Cardiac fibroblast (primary cell): ENCODE measurements around the gene GRN.
"Not testable (repeated sequence)": the region's sequence is repeated elsewhere in the genome, so short reads cannot be mapped to it uniquely, and the experiment has no call there.

Experiments
- DNase-seq, 2 donors: peaks; one replicate each; pipeline versions ENCODE4 v3.0.0 to v3.0.0-alpha.2; 2010; ENCODE audit warnings: low read depth in 2 of 2
- H3K4me3 ChIP-seq, 2 donors: replicated peaks in 1 of 2; 1 replicate in 1 of 2; 2 replicates in 1 of 2; pipeline ENCODE4 v1.5.1; 2011; ENCODE audit warnings: low read depth in 2 of 2, low read length in 2 of 2, mild to moderate bottlenecking in 2 of 2, moderate library complexity in 1 of 2
- TF ChIP-seq, protein P1 (sequence below): IDR thresholded peaks from one replicate; pipeline ENCODE4 v1.5.1; 2011; ENCODE audit warnings: low read depth, mild to moderate bottlenecking, low read length, inconsistent platforms

Gene GRN

DNA sequence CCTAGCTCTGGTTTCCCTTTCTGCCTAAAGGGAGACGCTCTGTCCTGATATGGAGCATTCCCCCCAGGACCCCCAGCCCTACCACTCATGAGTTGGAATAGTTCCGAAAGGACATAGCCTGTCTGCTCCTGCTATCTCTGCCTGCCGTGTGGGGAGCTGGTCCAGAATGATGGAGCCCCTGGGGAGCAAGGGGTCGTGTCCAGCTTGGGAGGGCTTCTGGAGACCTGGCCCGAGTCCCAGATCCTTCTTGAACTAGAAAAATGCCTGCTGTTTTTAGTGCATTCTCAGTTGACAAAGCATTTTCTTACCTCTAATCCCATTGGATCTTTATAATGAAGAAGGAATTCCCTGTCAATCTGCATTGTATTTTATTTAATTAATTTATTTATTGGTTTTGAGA, 9.1 kb upstream of the GRN start:
- DNase-seq: no peak
- no peak overlapping the region for H3K4me3 ChIP-seq
- TF ChIP-seq, protein P1, sequence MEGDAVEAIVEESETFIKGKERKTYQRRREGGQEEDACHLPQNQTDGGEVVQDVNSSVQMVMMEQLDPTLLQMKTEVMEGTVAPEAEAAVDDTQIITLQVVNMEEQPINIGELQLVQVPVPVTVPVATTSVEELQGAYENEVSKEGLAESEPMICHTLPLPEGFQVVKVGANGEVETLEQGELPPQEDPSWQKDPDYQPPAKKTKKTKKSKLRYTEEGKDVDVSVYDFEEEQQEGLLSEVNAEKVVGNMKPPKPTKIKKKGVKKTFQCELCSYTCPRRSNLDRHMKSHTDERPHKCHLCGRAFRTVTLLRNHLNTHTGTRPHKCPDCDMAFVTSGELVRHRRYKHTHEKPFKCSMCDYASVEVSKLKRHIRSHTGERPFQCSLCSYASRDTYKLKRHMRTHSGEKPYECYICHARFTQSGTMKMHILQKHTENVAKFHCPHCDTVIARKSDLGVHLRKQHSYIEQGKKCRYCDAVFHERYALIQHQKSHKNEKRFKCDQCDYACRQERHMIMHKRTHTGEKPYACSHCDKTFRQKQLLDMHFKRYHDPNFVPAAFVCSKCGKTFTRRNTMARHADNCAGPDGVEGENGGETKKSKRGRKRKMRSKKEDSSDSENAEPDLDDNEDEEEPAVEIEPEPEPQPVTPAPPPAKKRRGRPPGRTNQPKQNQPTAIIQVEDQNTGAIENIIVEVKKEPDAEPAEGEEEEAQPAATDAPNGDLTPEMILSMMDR: no peak

DNA sequence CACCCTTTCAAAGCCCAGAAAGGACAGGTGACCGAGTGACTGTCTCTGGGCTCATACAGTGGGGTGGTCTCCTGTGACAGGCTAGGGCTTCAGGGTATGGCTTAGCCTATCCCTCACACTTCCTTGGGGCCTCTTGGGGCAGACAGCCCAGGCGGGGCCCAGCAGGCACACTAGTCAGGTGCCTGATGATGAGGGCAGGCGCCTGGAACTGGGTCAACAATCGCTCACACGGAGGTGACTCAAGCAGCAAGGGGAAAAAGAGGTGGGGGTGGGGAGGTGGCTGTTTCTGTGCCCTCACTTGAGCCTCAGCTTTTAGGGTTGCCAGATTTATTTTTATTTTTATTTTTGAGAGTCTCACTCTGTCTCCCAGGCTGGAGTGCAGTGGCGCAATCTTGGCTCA, 6.4 kb upstream of the GRN start:
- no peak overlapping the region for H3K4me3 ChIP-seq
- TF ChIP-seq, protein P1: no peak
- DNase-seq: no peak

DNA sequence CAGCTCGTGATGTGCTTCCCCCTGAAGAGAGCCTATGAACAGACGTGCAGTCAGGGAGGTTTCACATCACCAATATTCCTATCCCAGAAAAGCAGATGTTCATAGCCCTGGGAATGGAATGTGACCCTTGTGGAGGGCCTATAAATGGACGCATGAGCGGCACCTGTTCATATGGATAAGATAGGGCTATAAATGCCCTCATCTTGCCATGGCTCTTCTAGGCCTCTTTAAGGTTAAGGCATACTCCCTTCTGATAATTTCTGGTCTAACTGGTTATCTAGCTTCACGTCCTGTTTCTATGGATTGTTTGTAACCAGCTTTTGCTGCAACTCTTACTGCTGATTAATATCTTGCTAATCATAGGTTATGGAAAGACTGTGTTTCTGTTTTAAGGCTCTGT, 4.5 kb upstream of the GRN start:
- DNase-seq, H3K4me3 ChIP-seq: not testable (repeated sequence)

DNA sequence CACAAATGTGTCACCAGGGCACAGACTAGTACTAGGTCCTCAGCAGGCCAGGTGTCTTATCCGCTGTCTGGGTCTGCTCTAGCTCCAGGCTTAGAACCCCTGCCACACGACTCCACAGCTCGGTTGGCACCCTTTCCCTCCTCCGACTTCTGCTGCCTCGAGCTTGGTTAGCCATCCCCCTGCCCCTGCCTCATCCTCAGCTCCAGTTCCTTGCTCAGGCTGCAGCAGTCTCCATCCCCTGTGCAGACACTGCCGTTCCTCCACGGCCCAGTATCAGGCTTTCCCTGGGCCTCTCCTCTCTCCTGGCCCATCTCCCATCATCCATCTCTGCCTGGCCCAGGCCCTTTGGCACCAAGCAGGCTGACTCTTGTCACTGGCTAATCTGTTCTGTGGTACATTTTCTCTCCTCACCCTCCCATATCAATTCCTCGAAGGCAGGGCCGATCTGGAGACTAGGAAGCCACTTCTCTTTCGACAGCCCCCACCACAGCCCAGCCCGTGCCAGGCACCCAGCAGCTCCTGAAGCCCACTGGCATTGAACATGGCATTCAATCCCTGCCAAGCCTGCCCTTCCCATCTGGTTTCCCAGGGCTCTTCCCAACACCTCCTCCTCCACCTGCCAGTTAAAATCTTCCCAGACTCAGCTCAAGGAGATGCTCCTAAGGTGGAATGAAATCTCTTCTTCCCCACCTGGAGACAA, 1.4 kb upstream of the GRN start:
- no peak overlapping the region for H3K4me3 ChIP-seq
- TF ChIP-seq, protein P1: no peak
- DNase-seq: no peak

DNA sequence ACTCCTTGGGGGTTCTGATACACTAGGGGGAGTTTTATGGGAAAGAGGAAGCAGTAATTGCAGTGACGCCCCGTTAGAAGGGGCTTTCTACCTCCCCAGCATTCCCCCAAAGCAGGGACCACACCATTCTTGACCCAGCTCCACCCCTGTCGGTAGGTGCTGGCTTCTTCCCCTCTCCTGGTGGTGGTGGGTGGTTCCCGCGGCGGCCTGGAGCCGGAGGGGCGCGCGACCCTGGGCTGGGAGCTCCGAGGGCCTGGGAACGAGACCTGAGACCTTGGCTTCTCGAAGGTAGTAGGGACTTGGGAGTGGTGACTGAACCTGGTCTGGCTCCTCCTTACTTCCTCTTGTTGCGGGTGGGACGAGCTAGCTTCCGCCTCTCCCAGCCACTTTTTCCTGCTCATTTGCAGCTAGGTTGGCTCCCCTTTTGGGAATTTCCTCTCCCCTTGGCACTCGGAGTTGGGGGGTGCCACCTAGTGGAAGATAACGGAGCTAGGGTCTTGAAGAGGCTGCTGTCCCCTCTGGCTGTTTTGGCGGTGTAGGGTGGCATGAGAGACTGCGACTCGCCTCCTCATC, 438 bp downstream of the GRN start:
- H3K4me3 ChIP-seq: peak overlapping the region; percentile 96 to 97
- DNase-seq: peak; percentile 58 to 66
- TF ChIP-seq, protein P1: peak; percentile 39

DNA sequence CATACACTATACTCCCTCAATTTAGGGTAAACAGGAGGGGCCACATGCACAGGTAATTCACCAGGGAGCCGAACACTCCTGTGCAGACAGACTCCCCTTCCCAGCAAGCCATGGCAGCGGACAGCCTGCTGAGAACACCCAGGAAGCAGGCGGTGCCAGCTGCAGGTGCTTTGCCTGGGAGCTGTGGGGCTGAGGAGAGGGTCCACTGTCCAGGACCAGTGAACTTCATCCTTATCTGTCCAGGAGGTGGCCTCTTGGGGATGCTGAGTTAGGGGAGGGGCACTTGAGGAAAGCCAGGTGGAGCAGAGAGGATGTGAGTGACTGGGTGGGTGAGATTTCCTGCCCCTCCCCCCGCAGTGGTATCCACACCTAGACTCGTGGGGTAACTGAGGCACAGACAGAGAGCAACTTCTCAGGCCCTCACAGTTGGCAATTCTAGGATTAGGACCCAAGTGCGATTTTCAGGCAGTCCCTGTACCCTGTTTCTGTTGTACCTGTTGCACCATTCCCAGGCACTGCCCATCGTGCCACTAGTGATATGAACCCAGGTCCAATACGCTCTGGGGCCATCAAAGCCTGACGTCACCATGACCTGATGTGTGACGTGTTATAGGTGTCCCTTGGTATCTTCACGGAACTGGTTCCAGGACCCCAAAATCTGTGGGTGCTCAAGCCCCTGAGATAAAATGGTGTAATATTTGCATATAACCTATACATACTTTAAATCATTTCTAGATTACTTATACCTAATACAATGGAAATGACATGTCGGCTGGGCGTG, 1.2 kb downstream of the GRN start:
- no peak for DNase-seq
- TF ChIP-seq, protein P1: no peak
- H3K4me3 ChIP-seq: peak overlapping the region; percentile 96 to 97

DNA sequence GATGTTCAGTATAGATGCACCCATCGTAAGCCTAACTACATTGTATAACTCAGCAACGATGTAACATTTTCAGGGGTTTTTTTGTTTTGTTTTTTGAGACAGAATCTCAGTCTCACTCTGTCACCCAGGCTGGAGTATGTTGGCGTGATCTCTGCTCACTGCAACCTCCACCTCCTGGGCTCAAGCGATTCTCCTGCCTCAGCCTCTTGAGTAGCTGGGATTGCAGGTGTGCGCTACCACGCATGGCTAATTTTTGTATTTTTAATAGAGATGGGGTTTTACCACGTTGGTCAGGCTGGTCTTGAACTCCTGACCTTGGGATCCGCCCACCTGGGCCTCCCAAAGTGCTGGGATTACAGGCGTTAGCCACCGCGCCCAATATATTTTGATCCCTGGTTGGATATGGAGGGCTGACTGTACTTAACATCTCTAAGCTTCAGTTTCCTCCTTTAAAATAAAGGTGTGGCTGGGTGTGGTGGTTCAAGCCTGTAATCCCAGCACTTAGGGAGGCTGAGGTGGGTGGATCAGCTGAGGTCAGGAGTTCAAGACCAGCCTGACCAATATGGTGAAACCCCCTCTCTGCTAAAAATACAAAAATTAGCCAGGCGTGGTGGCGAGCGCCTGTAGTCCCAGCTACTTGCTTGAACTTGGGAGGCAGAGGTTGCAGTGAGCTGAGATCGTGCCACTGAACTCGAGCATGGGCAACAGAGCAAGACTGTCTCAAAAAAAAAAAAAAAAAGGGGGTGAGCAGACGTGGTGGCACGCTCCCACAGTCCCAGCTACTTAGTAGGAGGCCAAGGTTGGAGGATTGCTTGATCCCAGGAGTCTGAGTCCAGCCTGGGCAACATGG, 2.3 kb downstream of the GRN start:
- DNase-seq, H3K4me3 ChIP-seq: not testable (repeated sequence)
